NCI-H2196 (cell line): ENCODE measurements around the gene PPP1R15B.
"Not testable (repeated sequence)": the region's sequence is repeated elsewhere in the genome, so short reads cannot be mapped to it uniquely, and the experiment has no call there.

Source experiments
- DNase-seq: peaks from one replicate; lab custom pipeline; 2025; ENCODE audit not compliant: unreplicated experiment; lab: John Stamatoyannopoulos, UW

The PPP1R15B gene

GRCh38 chr1:204443871-204444581 is 32.4 kb upstream of the PPP1R15B start:
- DNase-seq: no peak

- DNase-seq: no peak
Measured at GRCh38 chr1:204443260-204443619, 31.6 kb upstream of the PPP1R15B start.

- DNase-seq: no peak
Measured at GRCh38 chr1:204442376-204443259, 31.0 kb upstream of the PPP1R15B start.

GRCh38 chr1:204441558-204441957 is 29.9 kb upstream of the PPP1R15B start:
- DNase-seq: no peak

GRCh38 chr1:204439621-204440375 is 28.2 kb upstream of the PPP1R15B start:
- DNase-seq: no peak

GRCh38 chr1:204438628-204439027 is 27.0 kb upstream of the PPP1R15B start:
- no peak for DNase-seq

GRCh38 chr1:204437796-204438570 is 26.4 kb upstream of the PPP1R15B start:
- DNase-seq: no peak

- DNase-seq: no peak
Measured at GRCh38 chr1:204435872-204436271, 24.3 kb upstream of the PPP1R15B start.

GRCh38 chr1:204435381-204435831 is 23.8 kb upstream of the PPP1R15B start:
- DNase-seq: no peak

GRCh38 chr1:204434116-204434755 is 22.6 kb upstream of the PPP1R15B start:
- no peak for DNase-seq

GRCh38 chr1:204432708-204433107 is 21.1 kb upstream of the PPP1R15B start:
- no peak for DNase-seq

- DNase-seq: peak; percentile 66
Measured at GRCh38 chr1:204431310-204432184, 19.9 kb upstream of the PPP1R15B start.

- DNase-seq: no peak
Measured at GRCh38 chr1:204429746-204430145, 18.1 kb upstream of the PPP1R15B start.

- no peak for DNase-seq
Measured at GRCh38 chr1:204426971-204427701, 15.5 kb upstream of the PPP1R15B start.

- DNase-seq: no peak
Measured at GRCh38 chr1:204426474-204426873, 14.9 kb upstream of the PPP1R15B start.

GRCh38 chr1:204426035-204426436 is 14.4 kb upstream of the PPP1R15B start:
- no peak for DNase-seq

- DNase-seq: no peak
Measured at GRCh38 chr1:204424621-204425020, 13.0 kb upstream of the PPP1R15B start.

- DNase-seq: not testable (repeated sequence)
Measured at GRCh38 chr1:204422061-204422705, 10.6 kb upstream of the PPP1R15B start.
